GM23248 (cell line): ENCODE results near the gene CLPSL2. TPM values are rescaled to one million over a fixed set of nuclear protein-coding genes. Genes with fewer than 3 reads are reported as not detected.

Experiments
- DNase-seq: peaks from one replicate; pipeline ENCODE4 v3.0.0-alpha.2; 2015
- H2AFZ ChIP-seq: fragments of 200-600 bp; sonication (generic); 2 replicates; pipeline ENCODE4 v1.6.1; 2016; ENCODE audit warnings: antibody characterized with exemption
- H3F3A ChIP-seq: fragments of 200-600 bp; sonication (generic); 2 replicates; pipeline ENCODE4 v1.6.1; 2016; ENCODE audit warnings: mild to moderate bottlenecking, antibody characterized with exemption, mixed run types; ENCODE audit not compliant: insufficient read depth
- H3K27ac ChIP-seq: fragments of 200-600 bp; sonication (generic); 2 replicates; pipeline ENCODE4 v1.5.1; 2016; ENCODE audit warnings: mild to moderate bottlenecking
- H3K27me3 ChIP-seq: fragments of 200-600 bp; sonication (generic); replicated peaks from 2 replicates; pipeline ENCODE4 v1.6.1; 2016; ENCODE audit warnings: mild to moderate bottlenecking; ENCODE audit not compliant: insufficient read depth
- H3K36me3 ChIP-seq: fragments of 200-600 bp; sonication (generic); 2 replicates; pipeline ENCODE4 v1.6.1; 2016; ENCODE audit warnings: low read depth, mild to moderate bottlenecking
- H3K4me1 ChIP-seq: fragments of 200-600 bp; sonication (generic); 2 replicates; pipeline ENCODE4 v1.6.1; 2016; ENCODE audit warnings: mild to moderate bottlenecking; ENCODE audit not compliant: insufficient read depth
- H3K4me2 ChIP-seq: fragments of 200-600 bp; sonication (generic); one replicate; pipeline ENCODE4 v1.6.1; 2016; ENCODE audit warnings: mild to moderate bottlenecking; ENCODE audit not compliant: unreplicated experiment
- H3K4me3 ChIP-seq: fragments of 200-600 bp; sonication (generic); 2 replicates; pipeline ENCODE4 v1.5.1; 2016; ENCODE audit warnings: mild to moderate bottlenecking
- H3K79me2 ChIP-seq: fragments of 200-600 bp; sonication (generic); 2 replicates; pipeline ENCODE4 v1.6.1; 2016; ENCODE audit warnings: mild to moderate bottlenecking; ENCODE audit not compliant: insufficient read depth
- H3K9ac ChIP-seq: fragments of 200-600 bp; sonication (generic); 2 replicates; pipeline ENCODE4 v1.6.1; 2016; ENCODE audit warnings: mild to moderate bottlenecking
- H3K9me2 ChIP-seq: fragments of 200-600 bp; sonication (generic); 2 replicates; pipeline ENCODE4 v1.6.1; 2016; ENCODE audit warnings: mixed run types, mild to moderate bottlenecking, moderate library complexity; ENCODE audit not compliant: insufficient read depth
- H3K9me3 ChIP-seq: fragments of 200-600 bp; sonication (generic); one replicate; pipeline ENCODE4 v1.6.1; 2017; ENCODE audit warnings: low read depth
- H4K20me1 ChIP-seq: fragments of 200-600 bp; sonication (generic); 2 replicates; pipeline ENCODE4 v1.6.0; 2016; ENCODE audit not compliant: insufficient read depth
- EZH2 ChIP-seq: fragments of 200-600 bp; sonication (generic); IDR thresholded peaks from 2 replicates; pipeline ENCODE4 v1.6.1; 2018; ENCODE audit warnings: antibody characterized with exemption, mild to moderate bottlenecking; ENCODE audit not compliant: insufficient read depth, poor library complexity, severe bottlenecking
- EZH2phosphoT487 ChIP-seq: fragments of 200-600 bp; sonication (generic); IDR thresholded peaks from 2 replicates; pipeline ENCODE4 v1.6.1; 2018; ENCODE audit warnings: antibody characterized with exemption, moderate library complexity, mild to moderate bottlenecking, low read depth; ENCODE audit not compliant: insufficient read depth
- WGBS, 2 experiments: methylation state at CpG; one replicate each; pipeline ENCODE4 v1.1.6; 2015 to 2017; ENCODE audit warnings: low lambda C conversion rate in 2 of 2, low coverage in 1 of 2; ENCODE audit errors: missing lambda C conversion rate in 2 of 2; 5-methylcytosine and 5-hydroxymethylcytosine counted together
- in situ Hi-C: fragments of 300-500 bp; cut with MboI; formaldehyde crosslinking; loops from 2 replicates; pipeline ENCODE4 v1.15.0; 2020
- polyA plus RNA-seq: library from polyadenylated mRNA; unstranded; fragments of >200 nt; fragmentation: Nextera tagmentation; extraction: Ambion mirVana; gene quantifications from 2 replicates; pipeline ENCODE4 v1.2.1, GENCODE V29; 2016
- total RNA-seq: library from RNA; depleted of rRNA; stranded (reverse); fragments of >200 nt; shearing (Covaris generic); gene quantifications from 2 replicates; pipeline ENCODE4 v1.2.3, GENCODE V29; 2014

CLPSL2 gene
- total and polyA plus RNA-seq, 2 experiments from 2014 or later, result not detected

GRCh38 chr6:35754452-35755277 lies 21.7 kb upstream of the CLPSL2 start:
- Histone ChIP-seq H3K4me1 (no peaks in the 10 kb centered on the region), H3K27me3 (no peaks in the 10 kb centered on the region), H3K9me3 (no peaks in the 10 kb centered on the region), H3K4me3 (no peak overlapping the region), H4K20me1 (no peaks in the 10 kb centered on the region), H3F3A (no peaks in the 10 kb centered on the region), H3K4me2 (no peak overlapping the region), H3K9ac (no peak overlapping the region), H3K79me2 (no peaks in the 10 kb centered on the region), H2AFZ (no peak overlapping the region), H3K27ac (no peak overlapping the region), H3K36me3 (no peaks in the 10 kb centered on the region), H3K9me2 (no peaks in the 10 kb centered on the region)
- 60 to 63% methylated on average over 6 of the region's 6 CpGs for WGBS, 2 experiments
- TF ChIP-seq EZH2, result no peak
- no peak for TF ChIP-seq EZH2phosphoT487
- peak; percentile 25 for DNase-seq
- in situ Hi-C loops, result no loop called here

GRCh38 chr6:35755278-35755924 lies 21.0 kb upstream of the CLPSL2 start:
- Histone ChIP-seq H3K9me3 (no peaks in the 10 kb centered on the region), H4K20me1 (no peaks in the 10 kb centered on the region), H3K4me3 (no peak overlapping the region), H3K27me3 (no peaks in the 10 kb centered on the region), H3K9ac (no peak overlapping the region), H3K36me3 (no peaks in the 10 kb centered on the region), H2AFZ (no peak overlapping the region), H3K9me2 (no peaks in the 10 kb centered on the region), H3F3A (no peaks in the 10 kb centered on the region), H3K4me2 (no peak overlapping the region), H3K4me1 (no peaks in the 10 kb centered on the region), H3K27ac (no peak overlapping the region), H3K79me2 (no peaks in the 10 kb centered on the region)
- in situ Hi-C loops, result no loop called here
- DNase-seq, result no peak
- TF ChIP-seq EZH2, result no peak
- TF ChIP-seq EZH2phosphoT487, result no peak
- WGBS, 2 experiments, result 18 to 22% methylated on average over 3 of the region's 3 CpGs

- Histone ChIP-seq H3K9me3 (no peaks in the 10 kb centered on the region), H3K4me1 (no peaks in the 10 kb centered on the region), H3K27ac (no peak overlapping the region), H3K4me2 (no peak overlapping the region), H3K27me3 (0 out of 2 replicates have a peak, but pooled peaks cover 4% of the 10 kb centered on the region), H2AFZ (no peak overlapping the region), H4K20me1 (no peaks in the 10 kb centered on the region), H3K9ac (no peak overlapping the region), H3K36me3 (no peaks in the 10 kb centered on the region), H3K9me2 (no peaks in the 10 kb centered on the region), H3K79me2 (no peaks in the 10 kb centered on the region), H3K4me3 (no peak overlapping the region), H3F3A (no peaks in the 10 kb centered on the region)
- WGBS, 2 experiments, result 55 to 56% methylated on average over 10 of the region's 10 CpGs
- TF ChIP-seq EZH2phosphoT487 (no peak), EZH2 (no peak)
- peak; percentile 40 for DNase-seq
- in situ Hi-C loops, result no loop called here
Measured at GRCh38 chr6:35757456-35758123, 18.8 kb upstream of the CLPSL2 start.

- Histone ChIP-seq H3K4me2 (no peak overlapping the region), H3K79me2 (no peaks in the 10 kb centered on the region), H3K4me1 (no peaks in the 10 kb centered on the region), H3K27ac (no peak overlapping the region), H3K36me3 (no peaks in the 10 kb centered on the region), H3K9me2 (no peaks in the 10 kb centered on the region), H2AFZ (no peak overlapping the region), H3K9ac (no peak overlapping the region), H4K20me1 (no peaks in the 10 kb centered on the region), H3K4me3 (no peak overlapping the region), H3K9me3 (no peaks in the 10 kb centered on the region), H3F3A (no peaks in the 10 kb centered on the region), H3K27me3 (peaks cover 23% of the 10 kb centered on the region)
- in situ Hi-C loops, result no loop called here
- DNase-seq, result no peak
- WGBS, 2 experiments, result 58 to 59% methylated on average over 3 of the region's 3 CpGs
- TF ChIP-seq EZH2phosphoT487 (no peak), EZH2 (no peak)
Measured at GRCh38 chr6:35759426-35759825, 17.0 kb upstream of the CLPSL2 start.
